HEK293 (cell line): ENCODE measurements around the gene PRRG1.

Experiments used
- CTCF ChIA-PET: fragments of 350-600 bp; formaldehyde crosslinking; extraction: SDS; loops from one replicate; lab custom pipeline; 2021; ENCODE audit warnings: antibody characterized with exemption; lab: Yijun Ruan, JAX
- POLR2A ChIA-PET: fragments of 300-600 bp; formaldehyde crosslinking; extraction: SDS; loops from one replicate; lab custom pipeline; 2020; ENCODE audit warnings: antibody characterized with exemption, inconsistent platforms; lab: Yijun Ruan, JAX
- H3K27ac ChIP-seq: fragments of 200-500 bp; sonication (Bioruptor generic); 2 replicates; pipeline ENCODE4 v1.5.1; 2014; ENCODE audit warnings: low read depth, low read length, control low read depth, inconsistent platforms; ENCODE audit errors: extremely low read depth
- H3K36me3 ChIP-seq, 2 experiments: fragments of 200-500 bp in 1 of 2; sonication (Bioruptor generic) in 1 of 2; 1 replicate in 1 of 2; 2 replicates in 1 of 2; pipeline ENCODE4 v1.5.1; 2014 to 2017; ENCODE audit warnings: inconsistent platforms in 2 of 2, low read length in 2 of 2; ENCODE audit not compliant: control insufficient read depth in 2 of 2, insufficient read depth in 1 of 2
- H3K4me1 ChIP-seq: fragments of 200-500 bp; sonication (Bioruptor generic); 2 replicates; pipeline ENCODE4 v1.5.1; 2014; ENCODE audit warnings: mild to moderate bottlenecking, low read length, inconsistent platforms; ENCODE audit not compliant: control insufficient read depth, insufficient read depth
- H3K4me3 ChIP-seq: 2 replicates; pipeline ENCODE4 v1.5.1; 2011; ENCODE audit warnings: low read depth, mild to moderate bottlenecking, control low read depth, low read length, moderate library complexity
- H3K9me3 ChIP-seq: fragments of 200-500 bp; sonication (Bioruptor generic); 2 replicates; pipeline ENCODE4 v1.5.1; 2014; ENCODE audit warnings: low read depth, low read length, inconsistent platforms; ENCODE audit not compliant: control insufficient read depth, insufficient read depth
- KLF8 ChIP-seq: fragments of 450-650 bp; formaldehyde crosslinking; IDR thresholded peaks from 2 replicates; pipeline ENCODE4 v1.5.1; 2016; ENCODE audit warnings: missing biosample characterization, missing genetic modification characterization
- RBAK ChIP-seq: fragments of 450-650 bp; formaldehyde crosslinking; IDR thresholded peaks from 2 replicates; pipeline ENCODE4 v1.5.1; 2016; ENCODE audit warnings: missing biosample characterization, missing genetic modification characterization
- TCF7L2 ChIP-seq: IDR thresholded peaks from 2 replicates; pipeline ENCODE4 v1.6.1; 2011; ENCODE audit warnings: low read depth, mild to moderate bottlenecking, inconsistent platforms, low read length, moderate library complexity, borderline replicate concordance
- TRIM28 ChIP-seq: IDR thresholded peaks from 2 replicates; pipeline ENCODE4 v1.6.1; 2011; ENCODE audit warnings: low read length, control low read depth, borderline replicate concordance
- ZBTB10 ChIP-seq: fragments of 450-650 bp; formaldehyde crosslinking; IDR thresholded peaks from 2 replicates; pipeline ENCODE4 v1.5.1; 2016; ENCODE audit warnings: missing biosample characterization, missing genetic modification characterization
- ZBTB20 ChIP-seq: fragments of 450-650 bp; formaldehyde crosslinking; IDR thresholded peaks from 2 replicates; pipeline ENCODE4 v1.5.1; 2016; ENCODE audit warnings: missing biosample characterization, missing genetic modification characterization
- ZNF112 ChIP-seq: fragments of 450-650 bp; formaldehyde crosslinking; IDR thresholded peaks from 2 replicates; pipeline ENCODE4 v1.5.0; 2017; ENCODE audit warnings: missing biosample characterization, missing genetic modification characterization
- ZNF157 ChIP-seq: fragments of 450-650 bp; formaldehyde crosslinking; IDR thresholded peaks from 2 replicates; pipeline ENCODE4 v1.5.1; 2016; ENCODE audit warnings: missing biosample characterization, missing genetic modification characterization
- ZNF16 ChIP-seq: fragments of 450-650 bp; formaldehyde crosslinking; IDR thresholded peaks from 2 replicates; pipeline ENCODE4 v1.5.1; 2016; ENCODE audit warnings: low read depth, missing biosample characterization, missing genetic modification characterization
- ZNF214 ChIP-seq: fragments of 450-650 bp; formaldehyde crosslinking; IDR thresholded peaks from 2 replicates; pipeline ENCODE4 v1.5.1; 2017; ENCODE audit warnings: missing biosample characterization, mild to moderate bottlenecking, missing genetic modification characterization, borderline replicate concordance
- ZNF274 ChIP-seq, 2 experiments: fragments of 200-500 bp in 1 of 2; fragments of 450-650 bp in 1 of 2; sonication (Bioruptor generic) in 1 of 2; formaldehyde crosslinking in 1 of 2; IDR thresholded peaks; 2 replicates each; pipeline versions ENCODE4 v1.5.1 to v1.6.1; 2014 to 2016; ENCODE audit warnings: borderline replicate concordance in 1 of 2, inconsistent platforms in 1 of 2, low read length in 1 of 2, missing biosample characterization in 1 of 2, missing genetic modification characterization in 1 of 2
- ZNF280C ChIP-seq: fragments of 450-650 bp; formaldehyde crosslinking; IDR thresholded peaks from 2 replicates; pipeline ENCODE4 v1.5.1; 2016; ENCODE audit warnings: missing biosample characterization, missing genetic modification characterization
- ZNF292 ChIP-seq: fragments of 450-650 bp; formaldehyde crosslinking; IDR thresholded peaks from 2 replicates; pipeline ENCODE4 v1.5.1; 2016; ENCODE audit warnings: low read depth, missing biosample characterization, missing genetic modification characterization, borderline replicate concordance
- ZNF350 ChIP-seq: fragments of 450-650 bp; formaldehyde crosslinking; IDR thresholded peaks from 2 replicates; pipeline ENCODE4 v1.5.0; 2017; ENCODE audit warnings: missing biosample characterization, mild to moderate bottlenecking, missing genetic modification characterization
- ZNF362 ChIP-seq: fragments of 450-650 bp; formaldehyde crosslinking; IDR thresholded peaks from 2 replicates; pipeline ENCODE4 v1.5.1; 2016; ENCODE audit warnings: missing biosample characterization, missing genetic modification characterization
- ZNF394 ChIP-seq: fragments of 450-650 bp; formaldehyde crosslinking; IDR thresholded peaks from 2 replicates; pipeline ENCODE4 v1.5.1; 2016; ENCODE audit warnings: missing biosample characterization, missing genetic modification characterization, mild to moderate bottlenecking, moderate library complexity, borderline replicate concordance
- ZNF426 ChIP-seq: fragments of 450-650 bp; formaldehyde crosslinking; IDR thresholded peaks from 2 replicates; pipeline ENCODE4 v1.5.1; 2017; ENCODE audit warnings: missing biosample characterization, missing genetic modification characterization, mild to moderate bottlenecking, inconsistent platforms, moderate library complexity
- ZNF473 ChIP-seq: fragments of 450-650 bp; formaldehyde crosslinking; IDR thresholded peaks from 2 replicates; pipeline ENCODE4 v1.5.1; 2017; ENCODE audit warnings: missing biosample characterization, missing genetic modification characterization
- ZNF544 ChIP-seq: fragments of 450-650 bp; formaldehyde crosslinking; IDR thresholded peaks from 2 replicates; pipeline ENCODE4 v1.5.0; 2017; ENCODE audit warnings: missing biosample characterization, missing genetic modification characterization
- ZNF792 ChIP-seq: fragments of 450-650 bp; formaldehyde crosslinking; IDR thresholded peaks from 2 replicates; pipeline ENCODE4 v1.5.1; 2016; ENCODE audit warnings: missing biosample characterization, missing genetic modification characterization
- ZNF843 ChIP-seq: fragments of 450-650 bp; formaldehyde crosslinking; IDR thresholded peaks from 2 replicates; pipeline ENCODE4 v1.5.1; 2016; ENCODE audit warnings: missing biosample characterization, missing genetic modification characterization

Gene PRRG1

GRCh38 chrX:37445182-37445581, 96.0 kb downstream of the PRRG1 start:
- H3K4me3 ChIP-seq, result no peak overlapping the region
- TF ChIP-seq RBAK (no peak), ZNF274 (IDR thresholded peaks at IDR 0.05; ENCODE audit: low read length) (no peak), ZNF274 (tag by site-specific recombination; IDR thresholded peaks at IDR 0.05; ENCODE audit: borderline replicate concordance) (no peak), ZNF544 (no peak), ZNF157 (tag by site-specific recombination) (no peak), ZNF16 (tag by site-specific recombination) (no peak), ZNF843 (no peak), TCF7L2 (no peak), ZNF362 (tag by site-specific recombination) (no peak), ZNF214 (tag by site-specific recombination) (no peak), ZNF473 (tag by site-specific recombination) (no peak), ZBTB20 (tag by site-specific recombination) (no peak), ZNF792 (tag by site-specific recombination) (no peak), ZNF112 (no peak), ZBTB10 (tag by site-specific recombination) (no peak), ZNF280C (no peak), ZNF292 (tag by site-specific recombination) (no peak), KLF8 (tag by site-specific recombination) (no peak), TRIM28 (no peak)
- H3K4me1 ChIP-seq, result no peaks in the 10 kb centered on the region
- ChIA-PET CTCF (interaction anchor here (0.6 kb wide), 1 partner anchor 58 kb away, joined by 3 read pairs; no protein-coding TSS in a partner anchor), POLR2A (no interaction called here)
- no peak overlapping the region for H3K27ac ChIP-seq
- no peaks in the 10 kb centered on the region for H3K9me3 ChIP-seq
- peaks cover 0 to 15% of the 10 kb centered on the region in 2 experiments; a peak in 2 of 3 replicates for H3K36me3 ChIP-seq

- Histone ChIP-seq H3K4me3 (no peak overlapping the region), H3K36me3 (no peaks in the 10 kb centered on the region), H3K9me3 (no peaks in the 10 kb centered on the region)
- POLR2A ChIA-PET, result no interaction called here
- no peak for TF ChIP-seq ZNF362 (tag by site-specific recombination)
- TF ChIP-seq ZNF426 (tag by site-specific recombination), result no peak
- no peak for TF ChIP-seq ZNF350 (tag by site-specific recombination)
- no peak for TF ChIP-seq ZNF394
- TF ChIP-seq, all 188 proteins: peak for 0
- Histone ChIP-seq H3K4me1 (peaks cover 3% of the 10 kb centered on the region; the same call in 1 of the 2 replicates), H3K27ac (no peak overlapping the region)
- CTCF ChIA-PET, result interaction anchor here (0.7 kb wide), 1 partner anchor 105 kb away, joined by 4 read pairs; the partner anchor contains the start of gene PRRG1
These were observed 104.7 kb downstream of the PRRG1 start for GRCh38 chrX:37453821-37454220.
